Anterior cingulate cortex (tissue), 58 donors: ENCODE measurements around the gene ADAM10.

Experiments
- DNase-seq, 58 donors: peaks; one replicate each; lab custom pipeline; 2025; lab: John Stamatoyannopoulos, UW

ADAM10 gene

GRCh38 chr15:58686286-58686685 is 63.2 kb downstream of the ADAM10 start:
- no peak for DNase-seq

- no peak for DNase-seq
Measured at GRCh38 chr15:58684751-58685150, 64.8 kb downstream of the ADAM10 start.

GRCh38 chr15:58684036-58684710 is 65.3 kb downstream of the ADAM10 start:
- no peak for DNase-seq

GRCh38 chr15:58682234-58682633 is 67.3 kb downstream of the ADAM10 start:
- no peak for DNase-seq

GRCh38 chr15:58678683-58679082 is 70.8 kb downstream of the ADAM10 start:
- no peak for DNase-seq

GRCh38 chr15:58677426-58677825 is 72.1 kb downstream of the ADAM10 start:
- peak in 1 of 58 donors; percentile 14 for DNase-seq

GRCh38 chr15:58676766-58677165 is 72.7 kb downstream of the ADAM10 start:
- no peak for DNase-seq

- no peak for DNase-seq
Measured at GRCh38 chr15:58671186-58671585, 78.3 kb downstream of the ADAM10 start.

GRCh38 chr15:58669108-58669507 is 80.4 kb downstream of the ADAM10 start:
- DNase-seq, result no peak

GRCh38 chr15:58666957-58667356 is 82.5 kb downstream of the ADAM10 start:
- peak in 2 of 58 donors; percentile 25 to 79 for DNase-seq

- DNase-seq, result no peak
Measured at GRCh38 chr15:58665672-58666071, 83.8 kb downstream of the ADAM10 start.

GRCh38 chr15:58650102-58650501 is 99.4 kb downstream of the ADAM10 start:
- DNase-seq, result no peak

- DNase-seq, result no peak
Measured at GRCh38 chr15:58649175-58649574, 100.3 kb downstream of the ADAM10 start.

- DNase-seq, result no peak
Measured at GRCh38 chr15:58643996-58644395, 105.5 kb downstream of the ADAM10 start.

GRCh38 chr15:58641660-58642059 is 107.8 kb downstream of the ADAM10 start:
- DNase-seq, result no peak

GRCh38 chr15:58639992-58640391 is 109.5 kb downstream of the ADAM10 start:
- DNase-seq, result no peak

- DNase-seq, result no peak
Measured at GRCh38 chr15:58639002-58639756, 110.3 kb downstream of the ADAM10 start.

GRCh38 chr15:58632789-58633188 is 116.7 kb downstream of the ADAM10 start:
- DNase-seq, result no peak

GRCh38 chr15:58631319-58631718 is 118.2 kb downstream of the ADAM10 start:
- DNase-seq, result no peak

- DNase-seq, result no peak
Measured at GRCh38 chr15:58629625-58630024, 119.9 kb downstream of the ADAM10 start.

- DNase-seq, result no peak
Measured at GRCh38 chr15:58628206-58628947, 121.1 kb downstream of the ADAM10 start.
